Upper lobe of left lung (tissue), 4 donors: Measurements from ENCODE around the gene SNAI1.

ENCODE experiments used
- CTCF ChIP-seq, 6 experiments: fragments of 450-650 bp in 4 of 6; fragments of 200-600 bp in 2 of 6; sonication (generic) in 2 of 6; IDR thresholded peaks; one replicate each; pipeline ENCODE4 v1.5.1; 2016 to 2019; ENCODE audit warnings: antibody characterized with exemption in 6 of 6
- EP300 ChIP-seq, 4 donors: sonication (generic); formaldehyde crosslinking; IDR thresholded peaks; one replicate each; pipeline ENCODE4 v1.5.1; 2017; ENCODE audit warnings: antibody characterized with exemption in 4 of 4, control low read depth in 2 of 4
- POLR2A ChIP-seq, 4 donors: fragments of 450-650 bp; IDR thresholded peaks; one replicate each; pipeline ENCODE4 v1.5.1; 2016 to 2017; ENCODE audit warnings: antibody characterized with exemption in 4 of 4, mild to moderate bottlenecking in 2 of 4
- POLR2AphosphoS5 ChIP-seq, 2 donors: sonication (generic); formaldehyde crosslinking; IDR thresholded peaks; one replicate each; pipeline ENCODE4 v1.5.1; 2017; ENCODE audit warnings: antibody characterized with exemption in 2 of 2

- TF ChIP-seq CTCF (IDR thresholded peaks at IDR 0.05) (no peak), POLR2AphosphoS5 (IDR thresholded peaks at IDR 0.05) (no peak), EP300 (IDR thresholded peaks at IDR 0.05) (no peak), POLR2A (IDR thresholded peaks at IDR 0.05) (no peak)
Observed at GRCh38 chr20:49984426-49985153, 1.8 kb downstream of the SNAI1 start.
